Tibial nerve (tissue), 4 donors: Measurements from ENCODE around the gene SMARCD2. TPM values are rescaled to one million over a fixed set of nuclear protein-coding genes. Genes with fewer than 3 reads are reported as not detected.
"Not testable (repeated sequence)": the region's sequence is repeated elsewhere in the genome, so short reads cannot be mapped to it uniquely, and the experiment has no call there.

Experiments
- DNase-seq, 2 donors: peaks; one replicate each; pipeline ENCODE4 v3.0.0-alpha.2; 2019; ENCODE audit warnings: low spot score in 2 of 2
- H3K27ac ChIP-seq, 4 donors: fragments of 200-600 bp; sonication (generic) in 3 of 4; one replicate each; pipeline ENCODE4 v1.5.1; 2017 to 2019; ENCODE audit warnings: mild to moderate bottlenecking in 1 of 4
- H3K27me3 ChIP-seq, 2 donors: fragments of 200-600 bp; sonication (generic) in 1 of 2; one replicate each; pipeline versions ENCODE4 v1.5.1 to v1.6.0; 2017 to 2019
- H3K36me3 ChIP-seq, 3 donors: fragments of 200-600 bp; sonication (generic); one replicate each; pipeline ENCODE4 v1.5.1; 2018 to 2019
- H3K4me1 ChIP-seq, 4 donors: fragments of 200-600 bp; sonication (generic) in 3 of 4; one replicate each; pipeline ENCODE4 v1.5.1; 2017 to 2019
- H3K4me3 ChIP-seq, 4 donors: fragments of 200-600 bp; sonication (generic) in 3 of 4; one replicate each; pipeline ENCODE4 v1.5.1; 2017 to 2019; ENCODE audit warnings: mild to moderate bottlenecking in 1 of 4, moderate library complexity in 1 of 4
- H3K9me3 ChIP-seq, 4 donors: fragments of 200-600 bp; sonication (generic) in 3 of 4; one replicate each; pipeline ENCODE4 v1.5.1; 2017 to 2019
- EP300 ChIP-seq, 2 donors: sonication (generic); formaldehyde crosslinking; IDR thresholded peaks; one replicate each; pipeline ENCODE4 v1.6.1; 2017; ENCODE audit warnings: antibody characterized with exemption in 2 of 2, mild to moderate bottlenecking in 1 of 2
- POLR2A ChIP-seq, 2 donors: fragments of 450-650 bp; IDR thresholded peaks; one replicate each; pipeline ENCODE4 v1.6.1; 2017; ENCODE audit warnings: antibody characterized with exemption in 2 of 2, mild to moderate bottlenecking in 2 of 2, moderate library complexity in 2 of 2
- WGBS, 2 donors: methylation state at CpG; one replicate each; pipeline ENCODE4 v1.1.5; 2018; 5-methylcytosine and 5-hydroxymethylcytosine counted together
- total RNA-seq, 4 donors: library from RNA; depleted of rRNA; stranded (reverse); fragments of >200 nt; gene quantifications; one replicate each; pipeline ENCODE4 v1.1.0, GENCODE V29; 2016
- TF ChIP-seq, protein P1 (sequence below), 5 experiments: fragments of 200-600 bp in 3 of 5; fragments of 450-650 bp in 2 of 5; sonication (generic) in 3 of 5; IDR thresholded peaks; one replicate each; pipeline ENCODE4 v1.5.1; 2016 to 2019; ENCODE audit warnings: antibody characterized with exemption in 5 of 5, mild to moderate bottlenecking in 3 of 5, moderate library complexity in 2 of 5

The SMARCD2 gene
- total RNA-seq: 100 to 1,000 TPM; 241 to 402 (median 302) TPM

GRCh38 chr17:63842540-63843386, at the start of gene SMARCD2:
Gene SMARCD2, minus strand, starts transcription at chr17:63842685. Its CDS starts 11 bp downstream, at chr17:63842674.
- Histone ChIP-seq H3K27ac (peak within 1 kb of the TSS; percentile 89 to 98 (median 94)), H3K9me3 (no peaks in the 10 kb centered on the region), H3K4me3 (peak within 1 kb of the TSS; percentile 78 to 95 (median 88)), H3K36me3 (no peaks in the 10 kb centered on the region), H3K4me1 (peaks cover 6 to 50% (median 39%) of the 10 kb centered on the region in 4 donors), H3K27me3 (no peaks in the 10 kb centered on the region)
- DNase-seq: peak; percentile 98
- WGBS, 2 donors: 1% methylated on average over 30 to 84 of the region's 92 CpGs
- peak; percentile 68 to 100 for TF ChIP-seq POLR2A (IDR thresholded peaks at IDR 0.05)
- TF ChIP-seq EP300 (IDR thresholded peaks at IDR 0.05): peak; percentile 79 to 87
- TF ChIP-seq, protein P1, sequence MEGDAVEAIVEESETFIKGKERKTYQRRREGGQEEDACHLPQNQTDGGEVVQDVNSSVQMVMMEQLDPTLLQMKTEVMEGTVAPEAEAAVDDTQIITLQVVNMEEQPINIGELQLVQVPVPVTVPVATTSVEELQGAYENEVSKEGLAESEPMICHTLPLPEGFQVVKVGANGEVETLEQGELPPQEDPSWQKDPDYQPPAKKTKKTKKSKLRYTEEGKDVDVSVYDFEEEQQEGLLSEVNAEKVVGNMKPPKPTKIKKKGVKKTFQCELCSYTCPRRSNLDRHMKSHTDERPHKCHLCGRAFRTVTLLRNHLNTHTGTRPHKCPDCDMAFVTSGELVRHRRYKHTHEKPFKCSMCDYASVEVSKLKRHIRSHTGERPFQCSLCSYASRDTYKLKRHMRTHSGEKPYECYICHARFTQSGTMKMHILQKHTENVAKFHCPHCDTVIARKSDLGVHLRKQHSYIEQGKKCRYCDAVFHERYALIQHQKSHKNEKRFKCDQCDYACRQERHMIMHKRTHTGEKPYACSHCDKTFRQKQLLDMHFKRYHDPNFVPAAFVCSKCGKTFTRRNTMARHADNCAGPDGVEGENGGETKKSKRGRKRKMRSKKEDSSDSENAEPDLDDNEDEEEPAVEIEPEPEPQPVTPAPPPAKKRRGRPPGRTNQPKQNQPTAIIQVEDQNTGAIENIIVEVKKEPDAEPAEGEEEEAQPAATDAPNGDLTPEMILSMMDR (IDR thresholded peaks at IDR 0.05): peak in 2 of 5 experiments; percentile 71 to 93

DNA sequence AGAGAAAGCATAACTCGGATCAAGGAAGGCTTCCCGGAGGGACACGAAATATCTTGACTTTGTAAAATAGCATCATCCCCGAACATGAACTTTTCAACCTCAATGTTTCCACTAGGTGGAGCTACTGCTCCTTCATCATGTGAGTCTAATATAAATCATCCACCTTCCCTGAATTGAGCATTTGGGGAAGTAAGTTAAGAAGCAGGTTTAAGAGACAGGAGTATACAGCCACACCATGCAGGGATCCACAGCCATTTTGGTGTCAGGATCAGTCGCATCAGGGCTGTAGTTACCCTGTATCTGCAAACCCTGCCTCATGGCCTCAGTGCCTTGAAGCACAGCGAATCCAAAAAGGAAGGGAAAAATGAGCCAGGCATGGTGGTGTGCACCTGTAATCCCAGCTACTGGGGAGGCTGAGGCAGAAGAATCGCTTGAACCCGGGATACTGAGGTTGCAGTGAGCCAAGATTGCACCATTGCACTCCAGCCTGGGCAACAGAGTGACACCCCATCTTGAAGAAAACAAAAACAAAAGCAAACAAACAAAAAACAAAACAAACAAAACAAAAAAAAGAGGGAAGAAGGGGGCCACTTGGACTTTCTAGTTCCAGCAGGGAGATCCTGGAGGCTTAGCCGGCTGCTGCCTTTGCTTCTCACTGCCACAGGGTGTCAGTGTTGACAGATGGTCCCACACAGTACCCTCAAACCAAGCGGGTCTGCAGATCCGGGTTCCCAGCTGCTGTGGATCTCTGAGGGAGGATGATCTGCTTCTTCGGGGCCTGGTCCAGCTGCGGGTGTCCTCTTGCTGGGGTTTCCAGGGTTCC, 46.8 kb upstream of the SMARCD2 start:
- H3K9me3 ChIP-seq, H3K4me3 ChIP-seq, H3K27ac ChIP-seq, H3K4me1 ChIP-seq, H3K27me3 ChIP-seq, H3K36me3 ChIP-seq: not testable (repeated sequence)
- DNase-seq: peak in 1 of 2 donors; percentile 50
- TF ChIP-seq, protein P1 (IDR thresholded peaks at IDR 0.05): peak; percentile 27 to 41 (median 31)
- whole genome bisulfite sequencing, 2 donors: 29 to 36% methylated on average over 12 of the region's 13 CpGs

GRCh38 chr17:63885119-63885518, 42.6 kb upstream of the SMARCD2 start:
- H3K4me3 ChIP-seq, H3K27ac ChIP-seq, H3K36me3 ChIP-seq, H3K9me3 ChIP-seq, H3K27me3 ChIP-seq, H3K4me1 ChIP-seq, DNase-seq: not testable (repeated sequence)
- 85 to 92% methylated on average over 10 of the region's 11 CpGs for WGBS, 2 donors

DNA sequence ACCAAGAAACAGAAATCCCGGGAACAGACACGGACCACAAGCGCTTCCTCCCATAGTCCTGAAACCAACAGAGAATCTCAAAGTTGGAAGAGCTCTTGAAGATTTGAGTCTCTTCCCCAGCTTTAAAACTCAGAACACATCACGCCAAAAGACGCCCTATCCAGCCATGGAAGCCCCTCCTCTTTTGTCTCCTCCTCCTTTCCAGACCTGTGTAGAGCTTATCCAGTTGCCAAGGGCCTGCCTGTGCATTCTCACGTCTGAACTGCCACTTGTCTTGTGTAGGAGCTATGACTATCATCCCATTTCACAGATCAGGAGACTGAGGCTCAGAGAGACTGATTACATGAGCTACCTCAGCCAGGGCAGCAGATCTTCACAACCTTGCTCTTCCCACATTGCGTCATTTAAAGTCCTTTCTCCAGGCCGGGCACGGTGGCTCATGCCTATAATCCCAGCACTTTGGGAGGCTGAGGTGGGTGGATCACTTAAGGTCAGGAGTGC, 40.2 kb upstream of the SMARCD2 start:
- not testable (repeated sequence) for H3K36me3 ChIP-seq, H3K4me1 ChIP-seq, H3K4me3 ChIP-seq, H3K27me3 ChIP-seq, H3K9me3 ChIP-seq, H3K27ac ChIP-seq, DNase-seq
- 72 to 84% methylated on average over 9 of the region's 9 CpGs for WGBS, 2 donors

GRCh38 chr17:63881935-63882601, 39.6 kb upstream of the SMARCD2 start, which contains the start of gene GH2:
Gene GH2, minus strand, starts transcription at chr17:63881944. Its CDS starts 143 bp downstream, at chr17:63881801.
- H3K4me1 ChIP-seq: no peaks in the 10 kb centered on the region
- WGBS, 2 donors: 29 to 37% methylated on average over 15 of the region's 15 CpGs
- DNase-seq: peak in 1 of 2 donors; percentile 67
- H3K36me3 ChIP-seq: no peaks in the 10 kb centered on the region
- no peaks in the 10 kb centered on the region for H3K27me3 ChIP-seq
- no peaks in the 10 kb centered on the region for H3K9me3 ChIP-seq
- no peak within 1 kb of the TSS for H3K4me3 ChIP-seq
- H3K27ac ChIP-seq: no peak within 1 kb of the TSS
- TF ChIP-seq, protein P1 (IDR thresholded peaks at IDR 0.05): peak in 4 of 5 experiments; percentile 21 to 64 (median 58)
- TF ChIP-seq POLR2A (IDR thresholded peaks at IDR 0.05) (no peak), EP300 (IDR thresholded peaks at IDR 0.05) (no peak)

- H3K4me3 ChIP-seq, H3K4me1 ChIP-seq, DNase-seq, H3K27ac ChIP-seq, H3K36me3 ChIP-seq, H3K9me3 ChIP-seq, H3K27me3 ChIP-seq: not testable (repeated sequence)
- 43 to 48% methylated on average over 11 of the region's 11 CpGs for WGBS, 2 donors
These were observed 38.9 kb upstream of the SMARCD2 start for GRCh38 chr17:63881337-63881736.
